HepG2 (cell line): ENCODE measurements around the gene PDSS2. TPM values are rescaled to one million over a fixed set of nuclear protein-coding genes. Genes with fewer than 3 reads are reported as not detected.

Experiments used
- ARNT2 ChIP-seq: sonication (generic); formaldehyde crosslinking; IDR thresholded peaks from 2 replicates; pipeline ENCODE4 v1.8.0; 2022; ENCODE audit warnings: mild to moderate bottlenecking, low read depth, missing genetic modification reagents, moderate library complexity
- CENPT ChIP-seq: sonication (generic); formaldehyde crosslinking; IDR thresholded peaks from 2 replicates; pipeline ENCODE4 v1.8.0; 2022; ENCODE audit warnings: low read depth, mild to moderate bottlenecking, moderate library complexity, missing genetic modification reagents
- ELF3 ChIP-seq: IDR thresholded peaks from 2 replicates; pipeline ENCODE4 v1.6.1; 2016; ENCODE audit warnings: missing genetic modification reagents, missing compliant biosample characterization
- GFI1 ChIP-seq: sonication (generic); formaldehyde crosslinking; IDR thresholded peaks from 2 replicates; pipeline ENCODE4 v1.5.0; 2020; ENCODE audit warnings: missing genetic modification reagents, mild to moderate bottlenecking, borderline replicate concordance
- KDM5B ChIP-seq: sonication (generic); formaldehyde crosslinking; IDR thresholded peaks from 2 replicates; pipeline ENCODE4 v1.4.0; 2020; ENCODE audit warnings: missing genetic modification reagents, mild to moderate bottlenecking, borderline replicate concordance
- MATR3 ChIP-seq: sonication (generic); formaldehyde crosslinking; IDR thresholded peaks from 2 replicates; pipeline ENCODE4 v1.4.0; 2020; ENCODE audit warnings: missing genetic modification reagents
- NCOR1 ChIP-seq: fragments of 200-600 bp; sonication (generic); IDR thresholded peaks from 2 replicates; pipeline ENCODE4 v1.7.0; 2017; ENCODE audit warnings: antibody characterized with exemption, low read length, borderline replicate concordance
- PAX8 ChIP-seq: sonication (generic); formaldehyde crosslinking; IDR thresholded peaks from 2 replicates; pipeline ENCODE4 v1.8.0; 2022; ENCODE audit warnings: mild to moderate bottlenecking, missing genetic modification reagents, borderline replicate concordance
- RBAK ChIP-seq: sonication (generic); formaldehyde crosslinking; IDR thresholded peaks from 2 replicates; pipeline ENCODE4 v1.5.1; 2020; ENCODE audit warnings: mild to moderate bottlenecking, missing genetic modification reagents
- SNAI1 ChIP-seq: sonication (generic); formaldehyde crosslinking; IDR thresholded peaks from 2 replicates; pipeline ENCODE4 v1.5.0; 2020; ENCODE audit warnings: mild to moderate bottlenecking, missing genetic modification reagents, borderline replicate concordance
- ZBTB38 ChIP-seq: sonication (generic); formaldehyde crosslinking; IDR thresholded peaks from 2 replicates; pipeline ENCODE4 v1.5.1; 2020; ENCODE audit warnings: mild to moderate bottlenecking, missing genetic modification reagents
- ZC3H13 ChIP-seq: sonication (generic); formaldehyde crosslinking; IDR thresholded peaks from 2 replicates; pipeline ENCODE4 v1.8.1; 2023; ENCODE audit warnings: mild to moderate bottlenecking, missing genetic modification reagents, moderate library complexity
- ZFP82 ChIP-seq: sonication (generic); formaldehyde crosslinking; IDR thresholded peaks from 2 replicates; pipeline ENCODE4 v1.5.1; 2020; ENCODE audit warnings: mild to moderate bottlenecking, missing genetic modification reagents, borderline replicate concordance
- ZNF10 ChIP-seq: sonication (generic); formaldehyde crosslinking; IDR thresholded peaks from 2 replicates; pipeline ENCODE4 v1.4.0; 2020; ENCODE audit warnings: mild to moderate bottlenecking, low read depth, missing genetic modification reagents, borderline replicate concordance
- ZNF20 ChIP-seq: sonication (generic); formaldehyde crosslinking; IDR thresholded peaks from 2 replicates; pipeline ENCODE4 v1.4.0; 2020; ENCODE audit warnings: mild to moderate bottlenecking, moderate library complexity, missing genetic modification reagents
- ZNF225 ChIP-seq: sonication (generic); formaldehyde crosslinking; IDR thresholded peaks from 2 replicates; pipeline ENCODE4 v1.4.0; 2020; ENCODE audit warnings: mild to moderate bottlenecking, missing genetic modification reagents
- ZNF274 ChIP-seq: sonication (generic); formaldehyde crosslinking; IDR thresholded peaks from 2 replicates; pipeline ENCODE4 v1.5.1; 2020; ENCODE audit warnings: mild to moderate bottlenecking, missing genetic modification reagents
- ZNF501 ChIP-seq: sonication (generic); formaldehyde crosslinking; IDR thresholded peaks from 2 replicates; pipeline ENCODE4 v1.5.1; 2020; ENCODE audit warnings: mild to moderate bottlenecking, moderate library complexity, missing genetic modification reagents
- ZNF616 ChIP-seq: sonication (generic); formaldehyde crosslinking; IDR thresholded peaks from 2 replicates; pipeline ENCODE4 v1.5.0; 2020; ENCODE audit warnings: low read depth, mild to moderate bottlenecking, missing genetic modification reagents
- ZSCAN22 ChIP-seq: sonication (generic); formaldehyde crosslinking; IDR thresholded peaks from 2 replicates; pipeline ENCODE4 v1.4.0; 2020; ENCODE audit warnings: mild to moderate bottlenecking, missing genetic modification reagents
- polyA plus RNA-seq, 8 experiments: library from polyadenylated mRNA; depleted of rRNA in 3 of 8; stranded (reverse) in 7 of 8; unstranded in 1 of 8; fragments of >200 nt; fragmentation: Illumina TruSeq in 4 of 8; extraction: Trizol in 4 of 8; gene quantifications; 2 replicates each; pipeline versions ENCODE4 v1.2.1 to v1.2.3, GENCODE V29; 2011 to 2016; ENCODE audit warnings: low read depth in 4 of 8, missing spikeins in 1 of 8, mixed read lengths in 1 of 8; ENCODE audit not compliant: insufficient read depth in 1 of 8
- total RNA-seq, 5 experiments: library from RNA; depleted of rRNA; stranded (reverse); fragments of >200 nt; fragmentation: Illumina TruSeq; extraction: Trizol; gene quantifications; 2 replicates each; pipeline ENCODE4 v1.2.3, GENCODE V29; 2016; ENCODE audit warnings: low read depth in 1 of 5
- TF ChIP-seq, protein P1 (sequence below): sonication (generic); formaldehyde crosslinking; IDR thresholded peaks from 2 replicates; pipeline ENCODE4 v1.4.0; 2020; ENCODE audit warnings: missing genetic modification reagents
- TF ChIP-seq, protein P2 (sequence below): sonication (generic); formaldehyde crosslinking; IDR thresholded peaks from 2 replicates; pipeline ENCODE4 v1.9.0; 2021; ENCODE audit warnings: missing genetic modification reagents, borderline replicate concordance
- TF ChIP-seq, protein P3 (sequence below): sonication (generic); formaldehyde crosslinking; IDR thresholded peaks from 2 replicates; pipeline ENCODE4 v1.5.1; 2020; ENCODE audit warnings: missing genetic modification reagents, mild to moderate bottlenecking, borderline replicate concordance

PDSS2 gene
- total and polyA plus RNA-seq, 2 of the 13 experiments (the other 11 are each of a cell fraction or from before 2014, with no cell fraction given) = 16.2 to 17.0 TPM

DNA sequence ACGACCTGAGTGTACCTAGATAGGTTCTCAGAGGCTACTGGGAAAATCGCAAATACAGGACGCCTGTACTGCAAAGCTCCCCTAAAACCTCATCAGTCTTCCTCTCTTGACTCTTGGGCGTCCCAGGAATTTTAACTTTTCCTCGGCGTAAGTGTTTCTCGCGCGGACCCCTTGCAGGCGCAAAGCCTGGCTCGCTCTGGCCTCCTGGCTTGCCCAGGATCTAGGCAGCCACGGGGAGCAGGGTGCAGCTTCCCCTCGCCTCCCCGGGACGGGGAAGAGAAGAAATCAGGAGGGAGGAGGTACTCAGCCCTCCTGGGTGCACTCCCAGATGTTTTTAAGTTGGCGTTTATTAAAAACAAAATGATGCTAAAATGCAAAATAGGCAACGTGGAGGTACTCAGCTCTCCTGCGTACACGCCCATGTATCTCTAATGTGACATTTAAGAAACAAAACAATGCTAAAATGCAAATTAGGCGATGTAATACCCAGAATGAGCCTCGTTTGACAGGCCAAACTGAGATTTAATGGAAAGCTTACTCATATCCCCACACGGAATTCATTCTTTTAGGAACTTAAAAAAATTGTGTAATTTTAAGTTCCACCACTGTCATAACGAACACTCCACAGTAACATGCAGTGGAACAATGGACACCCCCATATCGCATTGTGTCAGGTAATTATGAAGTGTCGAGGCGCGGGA is 29.0 kb upstream of the PDSS2 start (continued):
- TF ChIP-seq GFI1 (CRISPR knock-in tag) (0 out of 2 replicates have a peak, but pooled peaks have one; percentile 23), ZNF20 (CRISPR knock-in tag) (0 out of 2 replicates have a peak, but pooled peaks have one; percentile 34), ZSCAN22 (CRISPR knock-in tag) (no peak), ZFP82 (CRISPR knock-in tag) (no peak), ZBTB38 (CRISPR knock-in tag) (0 out of 2 replicates have a peak, but pooled peaks have one; percentile 3), ARNT2 (no peak), NCOR1 (no peak), SNAI1 (0 out of 2 replicates have a peak, but pooled peaks have one; percentile 57), ZNF616 (CRISPR knock-in tag) (no peak), RBAK (CRISPR knock-in tag) (no peak), ZNF501 (0 out of 2 replicates have a peak, but pooled peaks have one; percentile 8), ZNF225 (CRISPR knock-in tag) (no peak), ZC3H13 (CRISPR knock-in tag) (peak; percentile 52; the same call in 1 of the 2 replicates), KDM5B (no peak; the same call in 1 of the 2 replicates), CENPT (no peak), ZNF274 (no peak), MATR3 (CRISPR knock-in tag) (no peak), ZNF10 (no peak), PAX8 (no peak), ELF3 (CRISPR knock-in tag) (no peak)
- TF ChIP-seq, protein P1, sequence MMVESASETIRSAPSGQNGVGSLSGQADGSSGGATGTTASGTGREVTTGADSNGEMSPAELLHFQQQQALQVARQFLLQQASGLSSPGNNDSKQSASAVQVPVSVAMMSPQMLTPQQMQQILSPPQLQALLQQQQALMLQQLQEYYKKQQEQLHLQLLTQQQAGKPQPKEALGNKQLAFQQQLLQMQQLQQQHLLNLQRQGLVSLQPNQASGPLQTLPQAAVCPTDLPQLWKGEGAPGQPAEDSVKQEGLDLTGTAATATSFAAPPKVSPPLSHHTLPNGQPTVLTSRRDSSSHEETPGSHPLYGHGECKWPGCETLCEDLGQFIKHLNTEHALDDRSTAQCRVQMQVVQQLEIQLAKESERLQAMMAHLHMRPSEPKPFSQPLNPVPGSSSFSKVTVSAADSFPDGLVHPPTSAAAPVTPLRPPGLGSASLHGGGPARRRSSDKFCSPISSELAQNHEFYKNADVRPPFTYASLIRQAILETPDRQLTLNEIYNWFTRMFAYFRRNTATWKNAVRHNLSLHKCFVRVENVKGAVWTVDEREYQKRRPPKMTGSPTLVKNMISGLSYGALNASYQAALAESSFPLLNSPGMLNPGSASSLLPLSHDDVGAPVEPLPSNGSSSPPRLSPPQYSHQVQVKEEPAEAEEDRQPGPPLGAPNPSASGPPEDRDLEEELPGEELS (CRISPR knock-in tag) = no peak
- TF ChIP-seq, protein P2, sequence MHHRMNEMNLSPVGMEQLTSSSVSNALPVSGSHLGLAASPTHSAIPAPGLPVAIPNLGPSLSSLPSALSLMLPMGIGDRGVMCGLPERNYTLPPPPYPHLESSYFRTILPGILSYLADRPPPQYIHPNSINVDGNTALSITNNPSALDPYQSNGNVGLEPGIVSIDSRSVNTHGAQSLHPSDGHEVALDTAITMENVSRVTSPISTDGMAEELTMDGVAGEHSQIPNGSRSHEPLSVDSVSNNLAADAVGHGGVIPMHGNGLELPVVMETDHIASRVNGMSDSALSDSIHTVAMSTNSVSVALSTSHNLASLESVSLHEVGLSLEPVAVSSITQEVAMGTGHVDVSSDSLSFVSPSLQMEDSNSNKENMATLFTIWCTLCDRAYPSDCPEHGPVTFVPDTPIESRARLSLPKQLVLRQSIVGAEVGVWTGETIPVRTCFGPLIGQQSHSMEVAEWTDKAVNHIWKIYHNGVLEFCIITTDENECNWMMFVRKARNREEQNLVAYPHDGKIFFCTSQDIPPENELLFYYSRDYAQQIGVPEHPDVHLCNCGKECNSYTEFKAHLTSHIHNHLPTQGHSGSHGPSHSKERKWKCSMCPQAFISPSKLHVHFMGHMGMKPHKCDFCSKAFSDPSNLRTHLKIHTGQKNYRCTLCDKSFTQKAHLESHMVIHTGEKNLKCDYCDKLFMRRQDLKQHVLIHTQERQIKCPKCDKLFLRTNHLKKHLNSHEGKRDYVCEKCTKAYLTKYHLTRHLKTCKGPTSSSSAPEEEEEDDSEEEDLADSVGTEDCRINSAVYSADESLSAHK (CRISPR knock-in tag) = no peak
- TF ChIP-seq, protein P3, sequence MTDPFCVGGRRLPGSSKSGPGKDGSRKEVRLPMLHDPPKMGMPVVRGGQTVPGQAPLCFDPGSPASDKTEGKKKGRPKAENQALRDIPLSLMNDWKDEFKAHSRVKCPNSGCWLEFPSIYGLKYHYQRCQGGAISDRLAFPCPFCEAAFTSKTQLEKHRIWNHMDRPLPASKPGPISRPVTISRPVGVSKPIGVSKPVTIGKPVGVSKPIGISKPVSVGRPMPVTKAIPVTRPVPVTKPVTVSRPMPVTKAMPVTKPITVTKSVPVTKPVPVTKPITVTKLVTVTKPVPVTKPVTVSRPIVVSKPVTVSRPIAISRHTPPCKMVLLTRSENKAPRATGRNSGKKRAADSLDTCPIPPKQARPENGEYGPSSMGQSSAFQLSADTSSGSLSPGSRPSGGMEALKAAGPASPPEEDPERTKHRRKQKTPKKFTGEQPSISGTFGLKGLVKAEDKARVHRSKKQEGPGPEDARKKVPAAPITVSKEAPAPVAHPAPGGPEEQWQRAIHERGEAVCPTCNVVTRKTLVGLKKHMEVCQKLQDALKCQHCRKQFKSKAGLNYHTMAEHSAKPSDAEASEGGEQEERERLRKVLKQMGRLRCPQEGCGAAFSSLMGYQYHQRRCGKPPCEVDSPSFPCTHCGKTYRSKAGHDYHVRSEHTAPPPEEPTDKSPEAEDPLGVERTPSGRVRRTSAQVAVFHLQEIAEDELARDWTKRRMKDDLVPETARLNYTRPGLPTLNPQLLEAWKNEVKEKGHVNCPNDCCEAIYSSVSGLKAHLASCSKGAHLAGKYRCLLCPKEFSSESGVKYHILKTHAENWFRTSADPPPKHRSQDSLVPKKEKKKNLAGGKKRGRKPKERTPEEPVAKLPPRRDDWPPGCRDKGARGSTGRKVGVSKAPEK (CRISPR knock-in tag) = no peak
